Fibroblast of skin of right biceps (primary cell): ENCODE measurements around the gene ZDHHC12.

Experiments used
- DNase-seq: peaks from one replicate; pipeline ENCODE4 v3.0.0-alpha.2; 2013

ZDHHC12 gene

DNA sequence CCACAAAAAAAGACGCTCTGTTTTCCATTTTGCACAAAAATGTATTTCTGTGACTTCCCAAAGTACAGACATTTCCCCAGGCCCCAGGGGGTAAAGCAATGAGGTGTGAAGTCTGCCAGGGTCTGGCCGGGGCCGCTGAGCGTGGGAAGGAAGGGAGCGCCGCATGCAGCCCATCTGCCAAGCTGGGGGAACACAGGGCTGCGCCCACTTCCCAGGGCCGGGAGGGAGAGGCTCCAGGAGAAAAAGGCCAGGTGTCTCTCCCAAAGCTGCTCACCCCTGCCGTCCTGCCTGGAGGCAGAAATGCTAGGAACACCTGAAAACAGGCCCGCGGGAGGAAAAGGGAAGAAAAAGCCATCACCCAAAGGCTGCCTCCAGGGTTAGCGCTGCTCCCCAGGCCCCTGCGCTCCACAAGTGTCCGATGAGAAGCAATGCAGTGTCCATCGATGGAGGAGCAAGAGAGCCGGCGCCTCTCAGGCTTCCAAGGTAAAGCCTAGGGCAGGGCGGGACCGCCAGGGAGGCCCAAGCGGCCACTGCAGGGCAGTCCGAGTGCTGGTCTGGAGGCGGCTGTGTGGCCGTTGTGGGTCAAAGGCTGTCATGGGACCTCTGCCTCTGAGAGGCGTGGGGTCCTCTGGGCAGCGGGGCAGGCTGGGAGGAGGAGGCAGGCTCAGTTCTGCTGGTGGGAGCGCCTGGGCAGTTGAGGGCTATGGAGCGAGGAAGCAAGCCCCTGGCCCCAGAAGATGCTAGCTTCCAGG lies 6.0 kb upstream of the ZDHHC12 start:
- DNase-seq: no peak

DNA sequence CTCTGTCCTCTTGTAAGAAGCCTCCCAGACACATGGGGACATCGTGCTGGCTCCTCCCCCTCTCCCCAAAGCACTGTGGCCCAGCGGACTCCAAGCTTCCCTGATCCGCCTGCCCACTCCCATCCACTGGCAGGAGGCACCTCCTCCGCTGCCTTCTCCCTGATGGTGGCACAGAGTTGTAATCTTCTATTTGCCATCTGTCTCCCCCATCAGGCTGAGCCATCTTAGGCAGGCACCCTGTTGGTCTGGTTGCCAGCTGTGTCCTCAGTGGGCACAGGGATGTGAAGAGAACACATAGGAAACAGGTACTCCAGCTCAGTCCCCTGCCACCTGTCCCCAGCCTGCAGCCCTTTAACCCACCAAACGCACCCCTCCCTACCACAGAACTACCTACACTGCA lies 5.4 kb upstream of the ZDHHC12 start:
- no peak for DNase-seq

DNA sequence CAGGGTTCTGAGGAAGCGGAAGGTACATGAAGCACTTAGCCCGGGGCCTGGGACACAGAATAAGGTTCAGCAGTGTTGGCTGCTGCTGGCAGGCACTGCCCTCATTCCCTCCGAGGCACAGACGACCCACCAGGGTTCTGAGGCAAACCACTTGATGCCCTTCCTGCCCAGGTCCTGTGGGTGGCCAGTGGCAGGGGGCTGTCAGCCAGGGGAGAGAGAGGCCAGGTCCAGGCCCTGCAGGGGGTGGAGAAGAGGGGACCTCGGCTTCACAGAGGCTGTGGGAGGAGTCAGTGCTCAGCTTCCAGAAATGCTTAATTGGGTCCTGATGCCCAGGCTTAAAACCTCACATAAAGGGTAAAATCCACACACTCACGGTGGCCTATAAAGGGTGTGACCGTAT lies 4.4 kb upstream of the ZDHHC12 start:
- DNase-seq: no peak

DNA sequence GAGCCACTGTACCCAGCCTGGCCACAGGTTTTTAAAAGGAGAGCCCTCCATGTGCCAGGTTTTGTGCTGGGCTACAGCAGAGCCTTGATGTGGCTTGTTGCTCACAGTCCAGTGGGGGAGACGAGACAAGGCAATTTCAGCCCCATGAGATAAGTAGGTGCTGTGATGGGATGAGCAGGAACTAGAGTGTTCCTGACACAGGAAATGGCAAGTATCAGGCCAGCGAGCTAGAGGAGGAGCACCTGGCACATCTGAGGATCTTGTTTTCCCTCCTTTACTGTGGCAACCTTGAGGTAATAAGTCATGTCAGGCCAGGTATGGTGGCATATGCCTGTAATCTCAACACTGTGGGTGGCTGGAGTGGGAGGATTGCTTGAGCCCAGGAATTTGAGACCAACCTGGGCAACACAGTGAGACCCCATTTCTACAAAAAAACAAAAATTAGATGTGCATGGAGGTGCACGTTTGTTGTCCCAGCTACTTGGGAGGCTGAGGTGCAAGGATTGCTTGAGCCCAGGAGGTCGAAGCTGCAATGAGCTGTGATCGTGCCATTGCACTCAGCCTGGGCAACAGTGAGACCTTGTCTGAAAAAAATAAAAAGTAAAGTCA lies 3.8 kb upstream of the ZDHHC12 start:
- no peak for DNase-seq

DNA sequence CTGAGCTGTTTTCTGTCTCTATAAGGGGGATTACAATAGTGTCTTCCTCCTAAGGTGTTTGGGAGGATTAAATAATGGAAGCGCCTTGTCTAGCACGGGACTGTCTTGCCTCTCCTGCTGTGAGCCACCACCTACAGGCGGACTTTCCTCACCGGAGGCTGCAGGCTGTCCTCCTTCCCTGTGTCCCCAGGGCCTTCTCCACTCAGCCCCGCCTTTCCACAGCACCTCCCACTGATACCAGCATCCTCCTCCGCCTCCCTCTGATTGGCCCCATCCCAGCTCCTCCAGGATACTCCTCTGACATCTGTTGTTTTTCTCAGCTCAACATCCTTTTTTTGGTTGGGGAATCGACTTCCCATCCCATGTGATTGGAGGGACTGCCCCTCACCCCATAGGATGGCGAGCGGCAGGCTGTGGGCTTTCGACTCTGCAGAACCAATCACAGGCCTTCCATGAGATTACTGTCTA lies 851 bp upstream of the ZDHHC12 start:
- peak; percentile 82 for DNase-seq

DNA sequence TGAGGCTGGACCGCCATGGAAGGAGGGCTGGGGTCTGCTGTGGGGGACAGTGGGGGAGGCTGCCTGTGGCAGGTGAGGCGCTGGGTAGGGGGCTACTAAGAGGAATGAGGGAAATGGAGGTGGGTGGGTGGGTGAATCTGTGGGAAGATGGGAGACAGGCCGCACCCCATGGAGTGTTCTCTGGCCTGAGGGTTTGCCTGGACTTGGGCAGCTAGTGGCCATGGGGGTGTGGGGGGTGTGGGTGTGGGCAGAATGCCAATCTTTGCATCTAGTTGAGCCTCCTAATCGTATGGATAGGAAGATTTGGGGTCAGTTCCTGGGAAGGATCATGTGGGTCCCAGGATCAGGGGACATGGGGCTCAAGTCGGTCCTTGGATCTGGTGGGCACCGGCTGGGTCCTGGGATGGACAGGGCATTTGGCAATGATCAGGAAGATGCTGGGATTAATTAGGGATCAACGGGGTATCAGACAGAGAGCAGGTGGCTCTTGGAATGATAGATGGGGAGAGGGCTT lies 518 bp downstream of the ZDHHC12 start:
- DNase-seq: no peak

DNA sequence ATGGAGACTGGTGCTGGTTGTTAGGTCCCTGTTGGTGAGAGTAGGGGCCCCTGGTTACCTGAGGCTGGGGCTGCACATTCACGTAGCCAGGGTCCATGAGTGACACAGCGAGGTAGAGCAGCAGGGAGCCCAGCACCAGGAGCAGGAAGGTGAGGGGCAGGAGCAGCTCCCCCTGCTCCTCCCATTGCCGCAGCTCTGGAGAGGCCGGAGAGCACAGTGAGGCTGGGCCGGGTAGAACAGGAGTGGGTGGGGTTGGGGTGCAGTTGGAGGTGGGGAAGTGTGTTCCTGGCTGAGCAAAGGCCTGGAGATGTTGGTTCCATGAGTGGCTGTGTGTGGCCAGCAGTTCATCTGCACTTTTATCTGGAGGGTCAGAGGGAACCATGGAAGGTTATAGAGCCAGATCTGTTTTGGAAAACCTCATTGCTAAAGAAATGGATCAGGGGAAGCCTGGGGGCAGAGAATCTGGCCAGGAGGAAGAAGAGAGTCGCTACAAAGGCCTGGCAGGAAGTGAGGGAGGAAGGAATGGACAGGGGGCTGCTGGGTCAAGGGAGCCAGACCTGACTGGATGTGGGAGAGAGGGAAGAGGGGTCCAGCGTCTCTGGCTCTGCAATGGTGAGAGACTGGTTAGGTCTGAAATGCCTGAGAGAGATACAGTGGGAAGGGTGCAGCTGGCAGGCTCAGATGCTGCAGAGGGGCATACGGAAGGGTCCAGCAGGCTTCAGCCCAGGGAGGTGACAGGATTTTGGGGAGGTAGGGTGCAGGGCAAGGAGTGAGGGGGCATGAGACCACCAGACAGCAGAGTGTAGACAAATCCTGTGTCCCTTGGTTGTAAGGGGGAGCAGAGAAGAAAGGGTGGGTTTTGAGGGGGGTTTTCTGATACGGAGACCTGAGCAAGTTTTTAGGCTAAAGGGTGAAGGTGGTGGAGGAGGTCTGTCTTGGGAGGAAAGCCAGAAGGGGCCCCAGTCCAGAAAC lies 1.3 kb downstream of the ZDHHC12 start:
- DNase-seq: no peak

DNA sequence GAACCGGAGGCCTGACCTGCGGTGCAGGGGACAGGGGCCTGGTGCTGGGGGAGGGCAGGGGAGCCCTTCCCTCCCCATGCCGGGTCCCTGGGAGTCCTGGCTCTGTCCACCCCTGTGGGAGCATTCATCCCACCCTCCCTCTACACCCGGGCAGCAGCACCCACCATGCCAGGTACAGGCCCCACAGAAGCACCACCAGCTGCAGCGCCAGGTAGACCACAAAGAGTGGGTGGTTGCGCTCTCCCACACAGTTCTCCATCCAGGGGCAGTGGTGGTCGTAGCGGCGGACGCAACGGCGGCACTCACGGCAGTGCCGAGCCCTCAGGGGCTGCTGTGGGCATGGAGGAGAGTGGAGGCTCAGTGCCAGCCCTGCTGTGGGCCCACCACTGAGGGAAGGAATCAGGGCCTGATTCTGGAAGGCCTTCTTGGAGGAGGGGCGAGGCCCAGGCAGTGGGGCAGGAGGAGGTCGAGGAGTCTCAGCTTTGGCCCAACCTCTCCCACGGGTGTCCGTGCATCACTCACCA lies 2.4 kb downstream of the ZDHHC12 start:
- no peak for DNase-seq

DNA sequence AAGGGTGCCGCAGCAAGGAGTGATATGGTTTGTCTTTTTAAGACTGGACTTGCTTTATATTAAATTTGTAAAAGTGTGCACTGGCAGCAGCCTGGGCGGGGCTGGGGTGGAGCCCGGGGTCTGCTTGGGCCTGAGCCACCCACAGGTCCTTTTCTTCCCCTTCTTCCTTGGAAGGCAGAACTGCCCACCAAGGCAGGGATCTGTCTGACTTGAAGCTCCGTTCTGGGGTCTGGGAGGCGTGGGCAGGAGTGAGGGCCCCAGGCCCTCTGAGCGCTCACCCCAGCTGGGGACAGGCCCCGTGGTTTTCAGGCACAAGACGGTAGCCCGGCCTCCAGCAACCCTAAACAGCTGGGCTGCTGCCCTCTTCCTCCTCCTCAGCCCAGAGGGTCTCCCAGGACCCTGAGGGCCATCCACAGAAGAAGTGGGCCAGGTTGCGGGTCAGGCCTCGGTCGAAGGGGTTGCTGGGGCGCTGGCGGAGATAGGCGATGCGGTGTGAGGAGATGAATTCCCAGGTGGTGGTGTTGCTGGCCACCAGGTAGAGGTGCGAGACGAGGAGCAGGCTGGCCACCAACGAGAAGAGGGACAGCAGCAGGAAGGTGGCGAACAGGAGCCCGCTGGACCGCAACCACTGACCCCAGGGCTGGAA lies 3.0 kb downstream of the ZDHHC12 start:
- DNase-seq: no peak

DNA sequence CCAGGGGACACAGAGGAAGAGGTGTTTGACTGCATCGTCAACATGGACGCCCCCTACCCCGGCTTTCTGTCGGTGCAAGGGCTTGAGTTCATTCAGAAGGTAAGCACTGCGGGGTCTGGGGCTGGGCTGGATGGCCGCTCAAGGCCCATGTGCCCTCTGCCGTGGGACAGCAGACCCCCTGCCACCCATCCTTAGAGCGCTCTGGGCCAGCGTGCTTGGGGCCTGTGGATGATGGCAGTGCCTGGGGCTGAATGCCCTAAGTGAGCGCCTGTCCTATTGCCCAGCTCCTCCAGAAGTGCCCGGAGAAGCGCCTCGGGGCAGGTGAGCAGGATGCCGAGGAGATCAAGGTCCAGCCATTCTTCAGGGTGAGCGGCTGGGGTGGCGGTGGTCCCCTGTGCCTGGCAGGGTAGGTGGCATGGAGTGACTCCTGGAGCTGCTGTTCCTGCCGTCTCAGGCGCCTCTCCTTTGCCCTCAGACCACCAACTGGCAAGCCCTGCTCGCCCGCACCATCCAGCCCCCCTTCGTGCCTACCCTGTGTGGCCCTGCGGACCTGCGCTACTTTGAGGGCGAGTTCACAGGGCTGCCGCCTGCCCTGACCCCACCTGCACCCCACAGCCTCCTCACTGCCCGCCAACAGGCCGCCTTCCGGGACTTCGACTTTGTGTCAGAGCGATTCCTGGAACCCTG lies 3.9 kb downstream of the ZDHHC12 start:
- no peak for DNase-seq

DNA sequence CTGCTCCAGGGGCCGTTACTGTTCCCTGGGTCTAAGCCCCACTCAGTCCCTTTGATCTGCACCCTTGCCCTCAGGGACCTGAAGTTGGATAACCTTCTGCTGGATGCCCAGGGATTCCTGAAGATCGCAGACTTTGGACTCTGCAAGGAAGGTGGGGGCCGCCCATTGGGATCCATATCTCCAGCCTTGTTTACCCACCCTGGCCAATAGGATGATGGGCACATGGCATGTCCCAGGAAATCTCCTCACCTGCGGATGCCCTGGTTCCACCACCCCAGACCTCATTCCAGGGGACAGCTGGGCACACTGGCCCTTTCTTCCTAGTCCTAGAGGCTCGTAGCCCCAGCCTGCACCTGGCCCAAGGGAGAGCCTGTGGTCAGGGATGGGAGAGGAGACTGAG lies 5.5 kb downstream of the ZDHHC12 start:
- no peak for DNase-seq

DNA sequence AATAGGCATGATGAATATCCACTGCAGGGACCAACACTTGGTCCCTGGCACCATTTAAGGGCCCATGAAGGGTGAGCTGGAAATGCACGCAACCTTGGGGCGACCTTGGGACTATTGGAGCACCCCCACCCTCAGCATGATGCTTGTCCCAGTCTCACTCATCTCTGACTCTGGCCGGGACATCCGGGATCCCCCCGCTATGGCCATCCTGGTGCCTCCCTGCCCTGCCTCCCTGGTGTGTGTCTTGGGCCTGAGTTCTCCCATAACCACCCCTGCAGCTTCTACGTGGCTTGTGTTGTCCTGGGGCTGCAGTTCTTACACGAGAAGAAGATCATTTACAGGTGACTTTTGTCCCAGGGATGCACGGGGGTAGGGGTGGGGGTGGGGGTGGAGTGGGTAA lies 5.9 kb downstream of the ZDHHC12 start:
- DNase-seq: no peak

DNA sequence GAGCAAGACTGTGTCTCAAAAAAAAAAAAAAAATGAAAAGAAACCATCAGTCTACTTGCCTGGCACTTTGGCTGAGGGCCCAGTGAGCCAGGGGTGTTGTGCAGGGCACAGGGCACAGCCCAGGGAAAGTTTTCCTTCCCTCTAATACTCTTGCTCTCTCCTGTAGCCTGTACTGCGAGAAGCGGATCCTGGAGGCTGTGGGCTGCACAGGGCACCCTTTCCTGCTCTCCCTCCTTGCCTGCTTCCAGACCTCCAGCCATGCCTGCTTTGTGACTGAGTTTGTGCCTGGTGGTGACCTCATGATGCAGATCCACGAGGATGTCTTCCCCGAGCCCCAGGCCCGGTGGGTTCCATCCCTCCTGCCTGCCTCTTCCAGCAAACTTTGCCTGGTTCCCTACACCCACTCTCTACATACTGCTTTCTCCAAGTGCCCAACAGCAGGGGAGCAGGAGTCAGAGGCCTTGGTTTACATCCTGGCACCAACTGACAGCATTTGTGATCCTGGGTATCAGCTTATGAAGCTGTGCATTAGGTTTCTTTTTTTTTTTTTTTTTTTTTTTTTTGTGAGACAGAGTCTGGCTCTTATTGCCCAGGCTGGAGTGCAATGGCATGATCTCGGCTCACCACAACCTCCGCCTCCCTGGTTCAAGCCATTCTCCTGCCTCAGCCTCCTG lies 7.2 kb downstream of the ZDHHC12 start:
- no peak for DNase-seq

DNA sequence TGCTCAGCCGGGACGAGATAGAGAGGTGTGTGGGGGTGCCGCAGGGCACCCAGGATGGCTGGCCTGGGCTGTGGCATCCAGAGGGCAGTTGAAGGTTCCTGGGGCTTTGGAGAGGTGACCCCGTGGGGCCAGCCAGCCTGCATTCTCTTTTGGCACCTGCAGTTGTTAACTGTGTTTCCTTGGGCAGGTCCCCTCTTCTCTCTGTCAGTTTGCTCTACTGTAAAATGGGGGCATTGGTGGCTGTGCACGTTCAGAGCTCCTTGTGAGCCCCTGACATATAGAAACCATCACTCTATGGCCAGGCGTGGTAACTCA lies 8.5 kb downstream of the ZDHHC12 start:
- no peak for DNase-seq

DNA sequence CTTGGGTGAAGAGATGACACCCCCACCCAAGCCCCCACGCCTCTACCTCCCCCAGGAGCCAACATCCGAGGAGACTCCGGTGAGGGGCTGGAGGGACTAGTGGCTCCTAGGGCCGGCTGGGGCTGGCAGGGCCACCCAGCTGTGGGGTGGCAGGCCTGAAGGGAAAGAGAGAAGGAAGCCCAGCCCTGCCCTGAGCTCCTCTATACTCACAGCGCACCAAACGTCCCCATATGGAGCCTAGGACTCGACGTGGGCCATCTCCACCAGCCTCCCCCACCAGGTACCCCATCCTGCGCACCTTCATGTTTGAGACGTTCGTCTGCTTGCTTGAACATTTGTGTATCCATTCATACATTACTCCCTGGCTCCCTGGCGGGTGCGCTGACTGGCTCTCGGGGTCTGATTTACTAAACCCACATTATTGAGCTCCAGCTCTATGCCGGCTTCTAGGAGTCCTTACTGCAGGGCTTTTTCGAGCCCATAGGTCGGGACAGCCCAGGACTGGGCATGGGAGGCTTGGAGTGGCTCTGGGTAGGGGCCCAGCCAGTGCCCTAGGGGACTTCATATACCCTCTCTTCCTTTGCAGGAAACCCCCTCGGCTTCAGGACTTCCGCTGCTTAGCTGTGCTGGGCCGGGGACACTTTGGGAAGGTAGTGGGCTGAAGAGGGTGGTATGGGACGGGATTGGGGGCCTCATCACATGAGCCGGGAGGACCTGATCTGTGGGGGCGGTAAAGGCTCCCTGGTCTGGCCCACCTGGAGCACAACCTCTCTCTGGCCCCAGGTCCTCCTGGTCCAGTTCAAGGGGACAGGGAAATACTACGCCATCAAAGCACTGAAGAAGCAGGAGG lies 9.1 kb downstream of the ZDHHC12 start:
- DNase-seq: no peak

DNA sequence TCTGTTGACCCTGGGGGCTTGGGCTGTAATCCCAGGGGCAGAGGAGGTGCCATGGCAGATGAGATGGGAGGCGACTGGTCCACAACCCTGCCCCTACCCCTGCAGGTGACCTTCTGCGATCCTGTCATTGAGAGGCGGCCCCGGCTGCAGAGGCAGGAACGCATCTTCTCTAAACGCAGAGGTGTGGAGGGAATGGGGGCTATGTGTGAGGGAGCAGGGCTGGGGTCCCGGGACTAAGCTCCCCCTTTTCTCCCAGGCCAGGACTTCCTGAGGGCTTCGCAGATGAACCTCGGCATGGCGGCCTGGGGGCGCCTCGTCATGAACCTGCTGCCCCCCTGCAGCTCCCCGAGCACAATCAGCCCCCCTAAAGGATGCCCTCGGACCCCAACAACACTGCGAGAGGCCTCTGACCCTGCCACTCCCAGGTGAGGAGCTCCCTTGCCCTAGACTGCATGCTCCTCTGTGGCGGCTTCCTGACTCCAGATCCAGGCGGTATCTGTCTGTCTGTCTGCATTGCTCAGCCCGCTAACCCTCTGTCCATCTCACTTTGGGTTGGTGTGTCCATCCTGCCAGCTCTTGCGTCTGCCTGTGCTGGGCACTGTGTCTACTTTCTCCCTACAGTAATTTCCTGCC lies 9.9 kb downstream of the ZDHHC12 start:
- DNase-seq: no peak

DNA sequence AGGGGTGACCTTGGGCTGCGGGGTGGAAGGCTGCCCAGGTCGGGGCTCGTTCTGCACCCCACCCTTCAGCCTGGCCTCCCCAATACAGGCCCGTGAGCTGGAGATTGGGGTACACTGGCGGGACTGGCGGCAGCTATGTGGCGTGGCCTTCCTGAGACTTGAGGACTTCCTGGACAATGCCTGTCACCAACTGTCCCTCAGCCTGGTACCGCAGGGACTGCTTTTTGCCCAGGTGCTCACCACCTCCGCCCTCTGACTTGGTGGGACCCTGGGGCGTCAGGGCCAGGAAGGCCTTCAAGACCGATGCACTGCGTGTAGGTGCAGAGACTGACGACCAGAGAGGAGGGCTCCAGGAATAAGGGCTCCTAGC lies 10.5 kb downstream of the ZDHHC12 start:
- DNase-seq: no peak

DNA sequence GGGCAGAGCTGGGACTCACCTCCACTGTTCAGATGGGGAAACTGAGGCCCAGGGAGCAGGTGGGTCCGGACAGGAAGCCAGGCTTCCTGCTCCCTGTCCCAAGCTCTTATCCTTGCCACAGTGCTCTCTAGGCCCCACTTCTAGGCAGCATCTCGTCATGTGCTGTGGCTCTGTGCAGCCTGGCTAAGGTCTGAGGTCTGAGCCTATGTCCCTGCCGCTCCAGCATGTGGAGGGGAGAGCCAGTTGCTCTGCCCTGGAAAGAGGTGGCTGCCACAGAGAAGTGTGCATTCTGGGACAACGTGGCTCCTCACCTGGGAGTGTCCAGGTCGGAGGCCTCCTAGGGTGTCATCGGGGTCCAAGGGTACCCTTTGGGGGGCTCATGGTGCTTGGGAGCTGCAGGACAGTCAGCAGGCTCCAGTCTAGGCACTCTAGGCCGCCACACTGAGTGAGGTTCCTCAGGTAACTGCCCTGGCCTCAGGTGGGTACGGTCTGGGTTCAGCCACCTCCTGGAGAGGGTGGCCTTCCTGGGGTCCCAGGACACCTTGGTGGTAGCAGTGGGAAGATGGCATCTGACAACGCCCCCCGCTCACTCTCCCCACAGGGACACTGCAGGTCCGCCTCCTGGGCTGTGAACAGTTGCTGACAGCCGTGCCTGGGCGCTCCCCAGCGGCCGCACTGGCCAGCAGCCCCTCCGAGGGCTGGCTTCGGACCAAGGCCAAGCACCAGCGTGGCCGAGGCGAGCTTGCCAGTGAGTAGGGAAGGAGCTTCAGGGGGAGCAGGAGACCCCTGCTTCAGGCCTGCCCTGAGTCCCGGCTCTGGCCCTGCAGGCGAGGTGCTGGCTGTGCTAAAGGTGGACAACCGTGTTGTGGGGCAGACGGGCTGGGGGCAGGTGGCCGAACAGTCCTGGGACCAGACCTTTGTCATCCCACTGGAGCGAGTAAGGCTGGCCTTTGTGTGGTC lies 11.2 kb downstream of the ZDHHC12 start:
- no peak for DNase-seq

DNA sequence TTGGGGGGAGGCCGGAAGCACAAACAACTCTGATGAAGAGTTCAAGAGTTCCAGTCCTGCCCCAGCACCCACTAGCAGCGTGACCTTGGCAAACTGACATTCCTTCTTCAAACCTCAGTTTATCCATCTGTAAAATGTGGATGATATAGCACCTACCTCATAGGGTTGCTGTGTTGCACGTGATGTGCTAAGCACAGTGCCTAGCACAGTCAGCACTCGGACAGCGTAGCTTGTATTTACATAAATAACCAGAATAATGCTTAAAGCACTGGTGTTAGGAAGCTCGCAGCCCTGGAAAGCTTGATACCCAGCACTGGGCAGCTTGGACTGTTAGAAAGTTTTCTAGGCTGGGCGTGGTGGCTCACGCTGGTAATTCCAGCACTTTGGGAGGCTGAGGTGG lies 16.5 kb downstream of the ZDHHC12 start:
- DNase-seq: no peak
